HG03354 (cell line): ENCODE measurements around the gene RABGEF1.
A peak's percentile ranks its signal among the peaks of the same experiment; 100 is the strongest.
"Not testable (repeated sequence)": the region's sequence is repeated elsewhere in the genome, so short reads cannot be mapped to it uniquely, and the experiment has no call there.

ENCODE experiments used
- ATAC-seq: cut with Tn5 transposase; IDR thresholded peaks from one replicate; pipeline ENCODE4 v1.9.1; 2021; ENCODE audit warnings: mild to moderate bottlenecking; ENCODE audit not compliant: unreplicated experiment, poor library complexity, severe bottlenecking

Gene RABGEF1

DNA sequence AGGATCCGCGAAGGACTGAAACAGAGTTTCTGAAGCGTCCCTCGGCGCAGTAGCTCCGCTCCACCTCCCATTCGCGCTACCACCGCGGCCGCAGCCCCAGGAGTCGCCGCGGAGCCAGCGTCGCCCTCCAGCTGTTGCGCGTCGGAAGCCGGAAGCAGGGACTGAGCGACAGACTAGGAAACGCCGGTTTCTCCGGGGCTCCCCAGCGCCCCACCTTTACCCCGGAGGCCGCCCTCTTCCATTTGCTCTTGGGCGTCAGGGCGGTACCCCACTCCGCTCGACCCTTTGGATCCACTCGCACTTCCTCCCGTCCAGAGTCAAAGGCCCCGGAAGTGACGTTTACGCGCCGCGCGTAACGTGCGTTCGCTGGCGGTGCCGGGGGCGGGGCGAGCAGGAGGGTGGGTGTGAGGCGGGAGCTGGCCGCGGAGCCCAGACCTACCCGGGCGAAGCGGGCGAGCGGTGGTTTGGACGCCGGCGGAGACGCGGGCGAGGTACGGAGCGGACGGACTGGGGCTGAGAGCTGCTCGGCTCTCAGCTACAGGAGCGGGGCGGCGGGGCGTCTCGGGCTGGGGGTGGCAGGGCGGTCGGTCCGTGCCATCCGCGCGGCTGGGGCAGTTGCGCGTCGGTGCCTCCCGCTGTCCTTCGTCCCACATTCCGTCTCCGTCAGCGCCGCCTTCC is at the start of gene RABGEF1:
RABGEF1 (plus strand) TSS at position 432 of the 678 bp plus-strand sequence. CDS start 31,167 bp downstream, outside the sequence.
- peak; percentile 83 for ATAC-seq

DNA sequence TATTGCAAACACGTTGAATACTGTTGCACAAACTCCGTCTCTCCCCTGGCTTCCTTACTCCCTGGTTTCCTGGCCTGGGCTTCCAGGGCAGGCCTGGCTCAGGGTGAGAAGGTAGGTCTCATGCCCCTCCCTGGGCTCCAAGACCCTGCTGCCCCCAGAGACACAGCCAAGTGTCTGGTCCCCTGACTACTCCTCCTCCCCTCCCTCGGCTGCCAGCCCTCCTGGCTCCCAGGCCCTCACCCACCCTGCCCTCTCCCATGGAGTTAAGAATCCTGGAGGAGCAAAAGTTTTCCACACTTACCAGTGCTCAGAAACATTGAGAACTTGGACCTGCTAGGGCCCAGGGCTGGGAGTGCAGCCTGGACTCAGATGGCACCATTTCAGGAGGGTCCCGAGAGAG is 47.2 kb upstream of the RABGEF1 start:
- no peak for ATAC-seq

DNA sequence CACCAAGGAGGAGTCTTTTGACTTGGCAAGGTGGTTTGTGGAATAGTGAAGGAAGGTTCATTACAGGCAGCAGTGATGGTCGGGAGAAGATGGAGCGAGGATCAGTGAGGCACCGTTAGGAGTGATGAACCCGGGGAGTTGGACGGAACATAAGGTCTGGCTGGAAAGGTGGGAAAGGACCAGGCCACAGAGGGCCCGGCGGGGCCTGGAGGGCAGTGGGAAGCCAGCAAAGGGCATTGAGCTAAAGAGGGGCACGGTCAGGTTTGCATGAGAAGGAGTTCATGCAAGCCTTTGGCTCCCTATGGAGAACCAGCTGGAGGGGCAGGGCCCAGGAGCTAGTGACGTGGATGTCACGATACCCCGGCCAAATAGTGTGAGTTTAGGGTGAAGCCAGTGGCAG is 46.2 kb upstream of the RABGEF1 start:
- ATAC-seq = no peak

DNA sequence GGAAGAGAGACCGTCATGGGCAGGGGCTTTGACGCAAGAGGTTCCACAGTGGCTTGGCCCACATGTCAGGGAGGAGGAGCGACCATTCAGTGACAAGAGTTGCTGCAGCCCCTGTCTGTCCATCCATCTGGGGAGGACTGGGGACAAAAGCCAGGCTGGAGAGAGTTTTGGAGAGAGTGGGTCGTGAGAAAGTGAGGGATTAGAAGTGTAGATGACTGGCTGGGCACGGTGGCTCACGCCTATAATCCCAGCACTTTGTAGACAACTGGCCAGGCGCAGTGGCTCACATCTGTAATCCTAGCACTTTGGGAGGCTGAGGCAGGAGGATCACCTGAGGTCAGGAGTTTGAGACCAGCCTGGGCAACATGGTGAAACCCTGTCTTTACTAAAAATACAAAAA is 45.1 kb upstream of the RABGEF1 start:
- not testable (repeated sequence) for ATAC-seq

DNA sequence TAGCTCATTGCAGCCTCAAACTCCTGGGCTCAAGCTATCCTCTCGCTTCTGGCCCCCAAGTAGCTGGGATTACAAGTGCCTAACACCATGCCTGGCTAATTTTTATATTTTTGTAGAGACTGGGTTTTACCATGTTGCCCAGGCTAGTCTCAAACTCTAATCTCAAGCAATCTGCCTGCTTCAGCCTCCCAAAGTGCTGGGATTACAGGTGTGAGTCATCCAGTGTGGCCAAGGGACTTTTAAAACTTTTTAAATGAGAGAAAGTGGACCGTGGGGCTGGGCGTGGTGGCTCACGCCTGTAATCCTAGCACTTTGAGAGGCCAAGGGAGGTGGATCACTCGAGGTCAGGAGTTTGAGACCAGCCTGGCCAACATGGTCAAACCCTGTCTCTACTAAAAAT is 44.4 kb upstream of the RABGEF1 start:
- not testable (repeated sequence) for ATAC-seq

DNA sequence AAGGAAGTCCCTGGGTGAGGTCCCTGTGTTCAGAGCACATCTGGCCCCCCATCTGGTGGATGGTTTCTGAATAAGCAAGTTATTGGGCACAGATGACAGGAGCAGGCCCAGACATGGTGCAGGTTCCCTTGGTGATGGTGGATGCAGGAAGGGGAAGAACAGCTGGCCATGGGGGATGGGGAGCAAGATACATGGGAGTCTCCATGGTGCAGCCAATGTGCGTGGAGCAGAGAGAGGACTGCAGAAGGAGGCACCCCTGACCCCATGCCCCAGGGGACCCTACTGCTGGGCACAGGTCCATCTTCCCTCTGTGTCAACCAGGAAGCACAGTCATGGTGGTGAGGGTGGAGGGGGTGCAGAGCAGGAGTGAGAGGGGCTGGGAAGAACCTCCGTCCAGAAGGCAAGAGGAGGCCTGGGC is 43.8 kb upstream of the RABGEF1 start:
- ATAC-seq = no peak

DNA sequence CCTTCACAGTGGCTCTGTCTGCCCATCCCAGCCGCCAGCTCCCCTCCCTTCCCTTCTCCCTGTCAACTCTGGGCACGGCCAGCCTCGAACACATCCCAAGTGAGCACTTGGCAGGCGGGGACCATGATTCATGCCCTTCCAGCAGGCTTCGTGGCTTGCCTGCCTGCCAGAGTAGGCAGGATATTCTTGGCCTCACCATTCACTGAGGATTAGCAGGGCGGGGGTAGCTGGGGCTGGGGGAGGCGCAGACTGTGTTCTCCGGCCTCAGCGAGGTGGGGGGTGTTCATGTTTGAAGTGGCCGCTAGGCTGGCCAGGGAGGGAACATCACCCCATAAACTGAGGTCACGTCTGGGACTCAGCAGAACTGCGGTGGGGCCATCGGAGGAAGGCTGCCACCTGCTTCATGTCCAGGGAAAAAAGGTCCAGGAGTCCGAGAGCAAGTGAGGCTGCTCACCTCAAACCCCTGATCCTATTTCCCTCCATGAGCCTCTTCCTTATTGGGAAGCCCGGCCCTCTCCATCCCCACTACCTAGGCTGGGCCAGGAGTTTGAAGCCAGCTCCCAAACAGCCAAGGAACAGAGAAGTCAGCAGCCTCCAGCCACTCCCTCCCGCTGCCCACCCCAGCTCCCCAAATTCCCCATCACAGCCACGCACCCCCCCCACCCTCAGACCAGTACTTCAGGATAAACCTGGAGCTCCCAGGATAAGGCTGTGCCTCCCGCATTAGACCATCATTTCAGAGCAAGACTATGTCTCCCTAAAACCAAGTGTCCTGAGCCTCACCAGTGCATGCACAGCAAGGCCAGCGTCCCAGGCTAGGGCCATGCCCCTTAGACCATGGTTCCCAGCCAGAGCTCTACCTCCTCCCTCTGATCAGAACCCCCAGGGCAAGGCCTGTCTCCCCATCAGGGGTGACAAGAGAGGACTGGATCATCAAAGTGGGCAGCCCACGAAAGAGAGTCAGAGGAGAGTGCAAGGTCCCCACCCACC is 42.8 kb upstream of the RABGEF1 start:
- no peak for ATAC-seq

DNA sequence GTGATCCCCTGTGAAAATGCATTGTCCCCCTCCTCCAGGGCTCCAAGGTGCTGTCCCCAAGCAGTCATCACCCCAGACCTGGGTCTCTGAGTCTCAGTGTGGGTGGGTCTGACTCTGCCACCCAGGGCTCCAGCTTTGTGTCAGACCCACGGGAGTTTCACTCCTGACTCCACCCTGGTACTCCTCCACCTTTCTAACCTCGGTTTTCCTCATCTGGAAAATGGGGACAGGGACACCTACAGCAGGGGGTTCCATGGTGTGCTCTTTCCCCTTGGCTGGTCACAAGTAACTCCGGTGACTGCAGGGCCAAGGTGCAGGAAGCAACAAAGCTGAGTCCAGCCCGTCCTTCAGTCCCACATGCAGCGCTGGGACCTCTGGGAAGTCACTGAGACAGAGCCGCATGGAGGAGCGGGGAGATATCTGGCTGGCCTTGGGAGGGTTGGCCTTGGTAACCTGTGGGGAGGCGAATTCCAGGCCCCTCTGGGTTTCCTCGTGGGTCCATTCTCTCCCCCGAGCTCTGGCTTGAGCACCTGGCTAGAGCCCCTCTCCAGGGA is 41.8 kb upstream of the RABGEF1 start:
- no peak for ATAC-seq

DNA sequence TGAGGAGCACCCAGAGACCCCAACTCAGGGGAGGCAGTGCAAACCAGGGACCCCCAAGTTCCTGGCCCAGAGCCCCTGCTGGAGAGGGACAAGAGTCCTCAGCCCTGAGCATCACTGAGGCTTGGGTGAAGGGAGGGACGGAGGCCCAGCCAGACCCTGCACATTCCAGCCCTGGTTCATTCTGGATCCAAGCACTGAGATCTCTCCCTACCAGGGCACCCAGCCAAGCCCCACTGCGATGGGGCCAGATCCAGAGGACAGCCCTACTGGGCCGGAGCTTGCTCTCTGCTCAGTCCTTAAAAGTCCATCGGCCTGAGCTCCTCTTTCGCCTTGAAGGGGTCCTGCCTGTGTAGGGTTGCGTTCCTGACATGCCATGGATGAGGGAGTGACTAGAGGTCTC is 40.5 kb upstream of the RABGEF1 start:
- ATAC-seq = no peak

DNA sequence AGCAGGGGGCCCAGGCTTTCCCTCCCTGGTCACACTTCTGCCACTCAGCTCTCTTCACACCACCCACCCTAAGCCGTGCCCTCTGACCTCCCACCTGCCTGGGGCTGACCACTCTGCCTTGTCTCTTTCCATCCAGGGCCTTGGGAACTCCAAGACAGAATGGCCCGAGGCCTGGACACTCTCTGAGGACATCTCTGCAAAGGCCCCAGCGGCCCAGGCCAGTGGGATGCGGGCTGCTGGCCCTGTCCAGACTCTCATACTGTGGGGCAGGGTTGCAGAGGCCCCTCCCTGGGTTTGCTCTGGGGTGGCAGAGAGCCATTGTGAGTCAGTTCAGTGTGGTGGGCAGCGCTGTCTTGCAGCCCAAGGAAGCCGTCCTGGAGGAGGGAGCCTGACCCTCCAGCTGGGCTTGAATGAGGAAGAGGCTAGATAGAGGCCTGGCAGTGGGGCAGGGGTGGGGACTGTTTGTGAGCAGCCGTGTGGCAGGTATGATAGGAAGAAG is 39.9 kb upstream of the RABGEF1 start:
- ATAC-seq = no peak

DNA sequence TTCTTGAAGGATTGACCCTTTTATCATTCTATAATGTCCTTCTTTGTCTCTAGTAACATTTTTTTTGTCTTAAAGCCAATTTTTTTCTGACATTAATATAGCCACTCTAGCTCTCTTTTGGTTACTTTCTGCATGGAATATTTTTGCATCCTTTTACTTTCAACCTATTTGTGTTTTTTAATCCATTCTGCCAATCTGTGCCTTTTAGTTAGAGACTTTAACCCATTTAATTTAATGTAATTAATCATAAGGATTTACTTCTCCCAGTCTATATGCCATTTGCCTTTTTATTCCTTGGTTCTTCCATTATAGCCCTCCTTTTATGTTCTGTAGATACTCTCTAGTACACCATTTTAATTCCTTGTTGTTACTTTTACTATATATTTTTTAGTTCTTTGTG is 32.7 kb upstream of the RABGEF1 start:
- no peak for ATAC-seq

DNA sequence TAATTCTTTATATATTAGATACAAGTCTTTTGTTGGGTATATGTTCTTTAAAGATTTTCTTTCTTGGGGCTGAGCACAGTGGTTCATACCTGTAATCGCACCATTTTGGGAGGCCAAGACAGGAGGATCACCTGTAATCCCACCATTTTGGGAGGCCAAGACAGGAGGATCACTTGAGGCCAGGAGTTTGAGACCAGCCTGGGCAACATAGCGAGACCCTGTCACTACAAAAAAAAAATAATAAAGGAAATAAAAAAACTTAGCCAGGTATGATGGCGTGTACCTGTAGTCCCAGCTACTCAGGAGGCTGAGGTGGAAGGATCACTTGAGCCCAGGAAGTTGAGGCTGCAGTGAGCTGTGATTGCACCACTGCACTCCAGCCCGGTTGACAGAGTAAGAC is 29.8 kb upstream of the RABGEF1 start:
- ATAC-seq = not testable (repeated sequence)

DNA sequence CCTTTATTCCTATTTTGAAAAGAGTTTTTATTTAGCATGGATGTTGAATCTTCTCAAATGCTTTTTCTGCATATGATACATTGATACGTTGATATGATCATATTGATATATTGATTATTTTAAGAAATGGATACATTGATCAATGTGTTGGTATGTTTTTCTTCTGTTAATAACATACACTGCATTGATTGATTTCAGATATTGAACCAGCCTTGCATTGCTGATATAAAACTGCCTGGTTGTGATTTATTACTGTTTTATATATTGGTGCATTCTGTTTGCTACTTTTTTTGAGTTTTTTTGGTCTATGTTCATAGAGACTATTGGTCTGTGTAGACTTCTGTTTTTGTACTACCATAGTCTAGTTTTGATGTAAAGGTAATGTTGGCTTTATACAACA is 26.8 kb upstream of the RABGEF1 start:
- ATAC-seq = no peak

DNA sequence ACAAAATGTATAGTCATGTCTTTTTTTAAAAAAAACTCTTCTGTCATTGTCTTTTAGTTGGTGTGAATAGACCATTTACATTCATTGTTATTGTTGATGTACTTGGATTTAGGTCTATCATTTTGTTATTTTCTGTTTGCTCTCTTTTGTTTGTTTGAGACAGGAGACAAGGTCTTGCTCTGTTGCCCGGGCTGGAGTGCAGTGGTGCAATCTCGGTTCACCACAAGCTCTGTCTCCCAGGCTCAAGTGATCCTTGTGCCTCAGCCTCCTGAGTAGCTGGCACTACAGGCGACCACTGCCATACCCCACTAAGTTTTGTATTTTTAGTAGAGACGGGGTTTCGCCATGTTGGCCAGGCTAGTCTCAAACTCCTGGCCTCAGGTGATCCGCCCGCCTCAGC is 23.9 kb upstream of the RABGEF1 start:
- ATAC-seq = not testable (repeated sequence)

DNA sequence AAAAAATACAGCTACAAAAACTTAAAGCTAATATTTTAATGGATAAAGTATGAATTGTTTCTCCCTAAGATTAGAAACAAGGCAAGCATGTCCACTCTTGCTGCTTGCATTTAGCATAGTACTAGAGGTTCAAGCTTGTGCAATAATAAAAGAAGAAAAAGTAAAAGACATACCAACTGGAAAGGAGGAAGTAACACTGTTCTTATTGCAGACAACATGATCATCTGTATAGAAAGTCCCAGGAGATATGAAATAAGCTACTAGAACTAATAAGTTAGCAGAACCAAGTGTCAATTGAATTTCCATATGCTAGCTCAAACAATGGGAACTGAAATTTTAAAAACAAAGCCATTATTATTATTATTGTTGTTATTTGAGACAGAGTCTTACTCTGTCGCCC is 20.0 kb upstream of the RABGEF1 start:
- ATAC-seq = no peak

DNA sequence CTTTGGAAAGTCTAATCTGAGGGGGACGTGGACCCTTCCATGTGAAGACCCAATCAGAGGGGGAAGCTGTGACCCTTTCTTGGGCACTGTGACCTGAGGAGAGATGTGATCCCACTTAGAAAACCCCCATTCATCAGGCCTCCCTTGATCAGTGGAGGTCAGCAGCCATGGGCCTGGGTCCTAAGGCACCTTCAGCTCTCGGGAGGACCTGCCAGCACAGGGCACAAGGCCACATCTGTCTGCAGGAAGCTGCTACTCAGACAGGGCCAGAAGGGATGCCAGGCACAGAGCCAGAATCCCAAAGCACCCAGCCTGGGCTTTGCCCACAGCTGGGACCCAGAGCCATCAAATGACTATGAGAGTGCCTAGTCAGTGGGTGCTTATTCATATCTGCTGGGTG is 14.7 kb upstream of the RABGEF1 start:
- no peak for ATAC-seq

DNA sequence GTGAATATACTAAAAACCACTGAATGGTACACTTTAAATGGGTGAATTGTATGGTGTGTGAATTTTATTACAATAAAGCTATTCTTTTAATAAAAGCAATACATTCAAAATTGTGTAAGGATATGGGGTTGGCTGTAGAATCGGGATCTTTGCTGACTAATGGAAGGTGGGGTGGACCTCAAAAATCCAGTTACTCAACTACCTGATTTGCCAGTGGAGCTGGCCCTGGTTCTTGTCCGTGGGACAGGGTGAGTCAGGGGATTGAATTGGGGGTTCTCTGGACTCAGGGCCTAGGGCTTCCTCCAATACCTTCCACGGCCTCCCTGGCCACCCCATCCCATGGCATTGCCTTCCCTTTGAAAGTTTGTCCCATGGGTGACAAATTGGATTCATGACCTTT is 13.5 kb upstream of the RABGEF1 start:
- ATAC-seq = no peak

DNA sequence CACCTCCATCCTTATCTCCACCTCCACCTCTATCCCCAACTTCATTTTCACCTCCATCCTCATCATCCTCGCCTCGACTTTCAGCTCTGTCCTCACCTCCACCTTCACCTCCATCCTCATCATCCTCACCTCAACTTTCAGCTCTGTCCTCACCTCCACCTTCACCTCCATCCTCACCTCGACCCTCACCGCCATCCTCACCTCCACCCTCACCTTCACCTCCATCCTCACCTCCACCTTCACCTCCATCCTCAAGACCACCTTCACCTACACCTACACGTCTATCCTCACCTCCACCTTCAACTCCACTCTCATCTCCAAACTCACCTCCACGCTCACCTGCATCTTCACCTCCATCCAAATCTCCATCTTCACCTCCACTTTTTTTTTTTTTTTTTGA is 12.0 kb upstream of the RABGEF1 start:
- no peak for ATAC-seq

DNA sequence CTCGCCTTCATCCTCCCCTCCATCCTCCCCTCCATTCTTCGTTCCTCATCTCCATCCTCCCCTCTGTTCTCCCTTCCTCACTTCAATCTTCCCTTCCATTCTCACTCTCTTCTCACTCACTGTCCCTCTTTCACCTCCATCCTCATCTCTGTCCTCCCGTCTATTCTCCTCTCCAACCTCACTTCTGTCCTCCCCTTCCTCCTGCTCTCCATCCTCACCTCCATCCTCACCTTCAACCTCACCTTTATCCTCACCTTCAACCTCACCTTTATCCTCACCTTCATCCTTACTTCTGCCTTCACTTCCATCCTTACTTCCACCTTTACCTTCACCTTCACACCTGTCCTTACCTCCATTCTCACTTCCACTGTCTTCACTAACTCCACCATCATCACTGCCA is 11.3 kb upstream of the RABGEF1 start:
- no peak for ATAC-seq

DNA sequence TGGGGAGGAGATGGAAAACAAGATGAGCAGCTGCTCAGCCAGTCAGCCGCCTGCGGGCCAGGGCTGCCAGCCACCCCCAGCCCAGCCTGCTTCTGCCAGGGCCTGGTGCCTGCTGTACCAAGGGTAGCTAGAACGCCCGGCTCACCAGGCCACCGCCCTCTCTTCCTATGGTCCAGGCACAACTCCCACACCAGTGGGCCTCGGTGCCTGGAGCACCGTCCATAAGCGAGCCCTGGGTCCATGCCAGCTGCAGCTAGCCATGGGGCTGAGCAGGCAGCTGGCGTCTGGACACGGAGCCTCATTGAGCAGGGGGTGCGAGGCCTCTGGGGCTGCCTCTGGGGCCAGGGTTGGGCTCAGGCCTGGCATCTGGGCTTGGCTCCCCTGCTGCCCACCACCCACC is 8.5 kb upstream of the RABGEF1 start:
- no peak for ATAC-seq
